DND-41 (cell line): ENCODE results near the gene ATP9B.

ENCODE experiments used
- CTCF ChIP-seq: IDR thresholded peaks from 2 replicates; pipeline ENCODE4 v1.5.1; 2012; ENCODE audit warnings: borderline replicate concordance, low read length, moderate library complexity, mild to moderate bottlenecking; ENCODE audit not compliant: poor library complexity, severe bottlenecking; ENCODE audit errors: extremely low read depth
- EZH2 ChIP-seq: IDR thresholded peaks from 3 replicates; pipeline ENCODE4 v1.6.1; 2012; ENCODE audit warnings: borderline replicate concordance, low read depth, mild to moderate bottlenecking, moderate library complexity, low read length, inconsistent platforms; ENCODE audit not compliant: severe bottlenecking

GRCh38 chr18:79123948-79124347, 54.8 kb downstream of the ATP9B start:
- no peak for TF ChIP-seq EZH2
- no peak for TF ChIP-seq CTCF
